GM23338 (cell line): ENCODE data around the gene RP2. TPM values are rescaled to one million over a fixed set of nuclear protein-coding genes. Genes with fewer than 3 reads are reported as not detected.

Experiments used
- ATAC-seq: fragments of 200-7000 bp; cut with Tn5 transposase; 3 replicates; pipeline ENCODE4 v1.9.1; 2020
- DNase-seq: peaks from one replicate; pipeline ENCODE4 v3.0.0-alpha.2; 2015; ENCODE audit warnings: low spot score
- H2AFZ ChIP-seq: fragments of 200-600 bp; sonication (generic); 2 replicates; pipeline ENCODE4 v1.8.0; 2016; ENCODE audit warnings: antibody characterized with exemption, mild to moderate bottlenecking, moderate library complexity
- H3F3A ChIP-seq: fragments of 200-600 bp; sonication (generic); replicated peaks from 2 replicates; pipeline ENCODE4 v1.8.0; 2017; ENCODE audit warnings: antibody characterized with exemption, mixed run types, low read depth
- H3K27ac ChIP-seq: fragments of 200-600 bp; sonication (generic); 2 replicates; pipeline ENCODE4 v1.6.1; 2016; ENCODE audit warnings: low read depth
- H3K27me3 ChIP-seq: fragments of 200-600 bp; sonication (generic); 2 replicates; pipeline ENCODE4 v1.8.0; 2016; ENCODE audit warnings: mild to moderate bottlenecking, mixed run types, moderate library complexity; ENCODE audit not compliant: insufficient read depth
- H3K36me3 ChIP-seq: fragments of 200-600 bp; sonication (generic); 2 replicates; pipeline ENCODE4 v1.8.0; 2016; ENCODE audit warnings: mild to moderate bottlenecking; ENCODE audit not compliant: insufficient read depth
- H3K4me1 ChIP-seq: fragments of 200-600 bp; sonication (generic); 2 replicates; pipeline ENCODE4 v1.8.0; 2016; ENCODE audit warnings: mild to moderate bottlenecking, moderate library complexity; ENCODE audit not compliant: insufficient read depth
- H3K4me2 ChIP-seq: fragments of 200-600 bp; sonication (generic); 2 replicates; pipeline ENCODE4 v1.7.1; 2017; ENCODE audit warnings: mixed run types
- H3K4me3 ChIP-seq: fragments of 200-600 bp; sonication (generic); 2 replicates; pipeline ENCODE4 v1.6.1; 2016; ENCODE audit warnings: mixed run types
- H3K79me2 ChIP-seq: fragments of 200-600 bp; sonication (generic); replicated peaks from 2 replicates; pipeline ENCODE4 v1.8.0; 2017; ENCODE audit warnings: mild to moderate bottlenecking; ENCODE audit not compliant: insufficient read depth
- H3K9me2 ChIP-seq: fragments of 200-600 bp; sonication (generic); 2 replicates; pipeline ENCODE4 v1.8.0; 2017; ENCODE audit not compliant: insufficient read depth
- H4K20me1 ChIP-seq: fragments of 200-600 bp; sonication (generic); replicated peaks from 2 replicates; pipeline ENCODE4 v1.8.0; 2017; ENCODE audit warnings: mild to moderate bottlenecking; ENCODE audit not compliant: insufficient read depth
- H3K27ac Mint-ChIP-seq: 2 replicates; pipeline ENCODE4 v1.8.0; 2020; ENCODE audit warnings: inconsistent platforms, mild to moderate bottlenecking, moderate library complexity, mixed read lengths
- H3K27me3 Mint-ChIP-seq: 3 replicates; pipeline ENCODE4 v1.8.0; 2022; ENCODE audit warnings: low read depth, mild to moderate bottlenecking, moderate library complexity, mixed read lengths, inconsistent platforms; ENCODE audit not compliant: insufficient read depth, poor library complexity
- H3K36me3 Mint-ChIP-seq: 3 replicates; pipeline ENCODE4 v1.8.0; 2021; ENCODE audit warnings: low read depth, mild to moderate bottlenecking, inconsistent platforms, moderate library complexity, mixed read lengths
- H3K4me1 Mint-ChIP-seq: 3 replicates; pipeline ENCODE4 v1.8.0; 2020; ENCODE audit warnings: mild to moderate bottlenecking, inconsistent platforms, mixed read lengths
- H3K4me3 Mint-ChIP-seq: 3 replicates; pipeline ENCODE4 v1.8.0; 2021; ENCODE audit warnings: moderate library complexity, mild to moderate bottlenecking, inconsistent platforms, mixed read lengths
- H3K9me3 Mint-ChIP-seq: 3 replicates; pipeline ENCODE4 v1.8.0; 2020; ENCODE audit warnings: moderate library complexity, mild to moderate bottlenecking, inconsistent platforms, mixed read lengths
- CREB1 ChIP-seq: fragments of 250-450 bp; sonication (Bioruptor Pico); IDR thresholded peaks from 2 replicates; pipeline ENCODE4 v1.5.0; 2020; ENCODE audit warnings: low read depth, mild to moderate bottlenecking, moderate library complexity
- CTCF ChIP-seq, 2 experiments: fragments of 200-600 bp in 1 of 2; sonication (generic) in 1 of 2; conservative IDR thresholded peaks; 2 replicates each; pipeline versions ENCODE4 v1.5.1 to v1.6.1; 2016 to 2017; ENCODE audit warnings: antibody characterized with exemption in 2 of 2, low read depth in 2 of 2, mild to moderate bottlenecking in 2 of 2, moderate library complexity in 1 of 2
- EZH2 ChIP-seq: fragments of 200-600 bp; sonication (generic); IDR thresholded peaks from one replicate; pipeline ENCODE4 v1.8.0; 2017; ENCODE audit warnings: antibody characterized with exemption, mild to moderate bottlenecking, low read depth; ENCODE audit not compliant: unreplicated experiment
- EZH2phosphoT487 ChIP-seq: fragments of 200-600 bp; sonication (generic); IDR thresholded peaks from one replicate; pipeline ENCODE4 v1.8.1; 2018; ENCODE audit warnings: antibody characterized with exemption; ENCODE audit not compliant: unreplicated experiment
- JUNB ChIP-seq: IDR thresholded peaks from one replicate; pipeline ENCODE4 v1.6.1; 2016; ENCODE audit warnings: antibody characterized with exemption; ENCODE audit not compliant: unreplicated experiment
- NANOG ChIP-seq: IDR thresholded peaks from 2 replicates; pipeline ENCODE4 v1.6.1; 2016; ENCODE audit warnings: antibody characterized with exemption, borderline replicate concordance
- POLR2AphosphoS5 ChIP-seq: IDR thresholded peaks from 2 replicates; pipeline ENCODE4 v1.6.1; 2016; ENCODE audit warnings: antibody characterized with exemption, low read depth
- STAT1 ChIP-seq: IDR thresholded peaks from one replicate; pipeline ENCODE4 v1.6.1; 2016; ENCODE audit warnings: antibody characterized with exemption; ENCODE audit not compliant: unreplicated experiment
- ZNF114 ChIP-seq: fragments of 250-450 bp; sonication (Bioruptor Pico); IDR thresholded peaks from 2 replicates; pipeline ENCODE4 v1.5.0; 2020; ENCODE audit warnings: mild to moderate bottlenecking, moderate library complexity
- ZNF331 ChIP-seq: fragments of 250-450 bp; sonication (Bioruptor Pico); IDR thresholded peaks from 2 replicates; pipeline ENCODE4 v1.5.0; 2020; ENCODE audit warnings: low read depth, mild to moderate bottlenecking, moderate library complexity
- polyA plus RNA-seq: library from polyadenylated mRNA; unstranded; fragments of >200 nt; fragmentation: Nextera tagmentation; extraction: Ambion mirVana; gene quantifications from 2 replicates; pipeline ENCODE4 v1.2.1, GENCODE V29; 2016
- total RNA-seq: library from RNA; depleted of rRNA; stranded (reverse); fragments of >200 nt; shearing (Covaris generic); gene quantifications from 2 replicates; pipeline ENCODE4 v1.2.3, GENCODE V29; 2014
- TF ChIP-seq, protein P1 (sequence below): IDR thresholded peaks from 2 replicates; pipeline ENCODE4 v1.6.1; 2016; ENCODE audit warnings: antibody characterized with exemption

Gene RP2
- total and polyA plus RNA-seq, 2 experiments from 2014 or later = 4.5 to 12.1 TPM

DNA sequence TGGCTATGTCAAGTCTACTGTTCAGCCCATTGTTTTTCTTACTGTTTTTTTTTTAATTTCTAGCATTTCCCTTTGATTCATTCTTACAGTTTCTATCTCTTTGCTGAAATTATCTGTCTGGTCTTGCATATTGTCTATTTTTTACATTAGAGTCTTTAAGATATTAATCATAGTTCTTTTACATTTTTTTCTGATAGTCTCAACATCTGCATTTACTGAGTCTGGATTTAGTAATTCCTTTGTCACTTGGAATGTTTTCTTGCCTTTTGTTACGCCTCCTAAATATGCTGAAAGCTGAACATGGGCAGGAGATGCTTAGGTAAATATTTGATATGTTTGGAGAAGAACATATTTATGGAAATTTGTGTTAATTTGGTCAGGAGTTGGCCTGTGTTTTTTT, 85.8 kb downstream of the RP2 start:
- Mint-ChIP-seq H3K4me3 (no peak overlapping the region), H3K9me3 (peaks cover 12% of the 10 kb centered on the region)

DNA sequence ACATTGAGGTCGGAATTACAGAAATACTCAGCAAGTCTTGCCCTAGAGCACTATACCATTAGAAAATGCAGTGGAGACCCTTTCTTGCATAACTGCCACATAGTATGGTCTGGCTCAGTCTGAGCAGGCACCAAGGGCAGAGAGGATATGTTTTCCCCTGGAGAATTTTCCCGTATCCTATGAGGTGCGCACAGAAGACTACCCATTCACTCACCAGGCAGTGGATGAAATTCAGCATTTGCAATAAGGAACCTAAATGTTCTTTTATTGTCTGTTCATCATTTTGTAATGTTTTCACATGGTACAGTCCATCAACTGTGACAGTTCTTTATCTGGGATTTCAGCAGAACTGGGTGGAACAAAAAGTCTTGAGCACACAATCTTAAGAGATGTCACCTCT, 90.9 kb downstream of the RP2 start:
- Mint-ChIP-seq H3K27ac (no peak overlapping the region), H3K9me3 (no peaks in the 10 kb centered on the region), H3K4me1 (peaks cover 9% of the 10 kb centered on the region; the same call in 2 of the 3 replicates), H3K36me3 (no peaks in the 10 kb centered on the region), H3K4me3 (no peak overlapping the region), H3K27me3 (no peaks in the 10 kb centered on the region)
- Histone ChIP-seq H3K27ac (no peak overlapping the region), H3K27me3 (no peaks in the 10 kb centered on the region), H3K36me3 (no peaks in the 10 kb centered on the region), H3K4me1 (no peaks in the 10 kb centered on the region), H2AFZ (no peak overlapping the region), H3K79me2 (peaks cover 94% of the 10 kb centered on the region), H3K9me2 (no peaks in the 10 kb centered on the region), H3F3A (no peaks in the 10 kb centered on the region), H3K4me3 (no peak overlapping the region), H3K4me2 (no peak overlapping the region), H4K20me1 (no peaks in the 10 kb centered on the region; the same call in 1 of the 2 replicates)
- TF ChIP-seq ZNF114 (CRISPR knock-in tag) = no peak
- ATAC-seq = no peak
- DNase-seq = no peak

More for the DNA sequence above, 85.8 kb downstream of the RP2 start:
- no peaks in the 10 kb centered on the region for H3K27me3 Mint-ChIP-seq
- no peaks in the 10 kb centered on the region for H3K4me1 ChIP-seq
- no peaks in the 10 kb centered on the region for H3K9me2 ChIP-seq
- peaks cover 3% of the 10 kb centered on the region for H4K20me1 ChIP-seq
- TF ChIP-seq STAT1 = no peak
- TF ChIP-seq, protein P1, sequence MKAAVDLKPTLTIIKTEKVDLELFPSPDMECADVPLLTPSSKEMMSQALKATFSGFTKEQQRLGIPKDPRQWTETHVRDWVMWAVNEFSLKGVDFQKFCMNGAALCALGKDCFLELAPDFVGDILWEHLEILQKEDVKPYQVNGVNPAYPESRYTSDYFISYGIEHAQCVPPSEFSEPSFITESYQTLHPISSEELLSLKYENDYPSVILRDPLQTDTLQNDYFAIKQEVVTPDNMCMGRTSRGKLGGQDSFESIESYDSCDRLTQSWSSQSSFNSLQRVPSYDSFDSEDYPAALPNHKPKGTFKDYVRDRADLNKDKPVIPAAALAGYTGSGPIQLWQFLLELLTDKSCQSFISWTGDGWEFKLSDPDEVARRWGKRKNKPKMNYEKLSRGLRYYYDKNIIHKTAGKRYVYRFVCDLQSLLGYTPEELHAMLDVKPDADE = no peak
- no peak for TF ChIP-seq CREB1 (CRISPR knock-in tag)
- no peak for TF ChIP-seq POLR2AphosphoS5
- peaks cover 19% of the 10 kb centered on the region for H3K36me3 Mint-ChIP-seq
- H3F3A ChIP-seq = no peaks in the 10 kb centered on the region
- H3K27ac Mint-ChIP-seq = no peak overlapping the region
- H3K27ac ChIP-seq = no peak overlapping the region
- peak overlapping the region; percentile 51; the same call in 1 of the 2 replicates for H3K4me2 ChIP-seq
- H3K79me2 ChIP-seq = peaks cover 97% of the 10 kb centered on the region
- no peaks in the 10 kb centered on the region for H3K27me3 ChIP-seq
- DNase-seq = no peak
- no peak overlapping the region for H2AFZ ChIP-seq
- ATAC-seq = no peak
- no peaks in the 10 kb centered on the region for H3K36me3 ChIP-seq
- no peak overlapping the region for H3K4me3 ChIP-seq
- peaks cover 19% of the 10 kb centered on the region for H3K4me1 Mint-ChIP-seq

DNA sequence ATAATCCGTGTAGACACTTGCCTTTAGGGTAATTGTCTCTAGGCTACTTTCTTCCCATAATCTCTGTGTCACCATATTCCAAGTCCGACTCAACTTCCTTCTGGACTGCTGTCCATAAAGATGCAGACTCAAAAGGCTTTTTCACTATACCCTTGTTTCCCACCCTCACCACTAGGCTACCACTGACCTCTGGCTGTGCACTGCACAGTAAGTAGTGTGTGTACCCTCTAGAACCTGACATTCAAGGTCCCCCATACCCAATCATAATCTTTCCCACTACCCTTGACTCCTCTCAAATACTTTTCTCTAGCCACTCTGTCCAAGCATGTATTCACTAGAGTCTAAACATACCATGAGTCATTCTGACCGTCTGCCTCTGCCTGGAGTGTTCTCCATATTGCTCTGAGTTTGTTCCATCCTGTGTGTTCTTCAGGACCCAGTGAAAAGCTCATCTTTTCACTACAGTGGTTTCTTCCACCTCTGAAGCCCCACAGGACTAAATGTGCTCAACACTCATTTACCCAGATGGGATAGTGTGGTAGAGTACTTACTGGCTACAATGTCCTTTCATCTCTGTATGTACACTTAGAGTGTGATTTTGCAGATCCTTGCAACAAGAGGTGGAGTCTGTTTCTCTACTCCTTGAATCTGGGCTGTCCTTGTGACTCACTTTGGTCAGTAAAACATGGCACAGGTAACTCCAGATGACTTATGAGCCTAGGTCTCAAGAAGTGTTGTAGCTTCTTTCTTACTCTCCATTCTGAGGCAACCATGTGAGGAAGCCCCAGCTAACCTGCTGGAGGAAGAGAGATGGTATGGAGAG, 92.8 kb downstream of the RP2 start:
- H3K36me3 Mint-ChIP-seq = no peaks in the 10 kb centered on the region
- ATAC-seq = no peak
- no peaks in the 10 kb centered on the region for H3K4me1 ChIP-seq
- H3K79me2 ChIP-seq = peaks cover 94% of the 10 kb centered on the region
- H3K27me3 Mint-ChIP-seq = no peaks in the 10 kb centered on the region
- no peak for TF ChIP-seq JUNB
- TF ChIP-seq ZNF331 (CRISPR knock-in tag) = no peak
- no peak for TF ChIP-seq EZH2phosphoT487
- TF ChIP-seq POLR2AphosphoS5 = no peak
- no peak for TF ChIP-seq NANOG
- no peak for TF ChIP-seq ZNF114 (CRISPR knock-in tag)
- TF ChIP-seq CTCF (conservative IDR thresholded peaks at IDR 0.05; ENCODE audit: low read depth in 2 of 2) = no peak
- no peak for TF ChIP-seq STAT1
- TF ChIP-seq EZH2 = no peak
- TF ChIP-seq CREB1 (CRISPR knock-in tag) = no peak
- TF ChIP-seq, protein P1 = no peak
- no peak overlapping the region for H3K4me2 ChIP-seq
- H3K27ac Mint-ChIP-seq = no peak overlapping the region
- H2AFZ ChIP-seq = no peak overlapping the region
- H3K9me2 ChIP-seq = no peaks in the 10 kb centered on the region
- no peak overlapping the region for H3K27ac ChIP-seq
- H4K20me1 ChIP-seq = no peaks in the 10 kb centered on the region; the same call in 1 of the 2 replicates
- no peak overlapping the region for H3K4me3 Mint-ChIP-seq
- no peak for DNase-seq
- no peaks in the 10 kb centered on the region for H3K9me3 Mint-ChIP-seq
- no peaks in the 10 kb centered on the region for H3K36me3 ChIP-seq
- H3K4me3 ChIP-seq = no peak overlapping the region
- H3K4me1 Mint-ChIP-seq = peaks cover 8% of the 10 kb centered on the region; the same call in 1 of the 3 replicates
- no peaks in the 10 kb centered on the region for H3F3A ChIP-seq
- H3K27me3 ChIP-seq = no peaks in the 10 kb centered on the region
